Fibroblast of skin of left quadriceps (primary cell): ENCODE results near the gene HUS1B.
"Not testable (repeated sequence)": the region's sequence is repeated elsewhere in the genome, so short reads cannot be mapped to it uniquely, and the experiment has no call there.

Source experiments
- DNase-seq, 2 experiments: peaks; one replicate each; pipeline ENCODE4 v3.0.0-alpha.2; 2013; ENCODE audit warnings: low read depth in 2 of 2

HUS1B gene

GRCh38 chr6:679282-679681, 22.4 kb upstream of the HUS1B start:
- DNase-seq, result no peak

GRCh38 chr6:678520-678919, 21.6 kb upstream of the HUS1B start:
- no peak for DNase-seq

GRCh38 chr6:677919-678318, 21.0 kb upstream of the HUS1B start:
- no peak for DNase-seq

- DNase-seq, result no peak
Observed at GRCh38 chr6:674956-675355, 18.1 kb upstream of the HUS1B start.

GRCh38 chr6:674406-674805, 17.5 kb upstream of the HUS1B start:
- no peak for DNase-seq

GRCh38 chr6:667253-667927, 10.5 kb upstream of the HUS1B start:
- no peak for DNase-seq

GRCh38 chr6:665403-666267, 8.7 kb upstream of the HUS1B start:
- no peak for DNase-seq

- not testable (repeated sequence) for DNase-seq
Observed at GRCh38 chr6:663788-664187, 6.9 kb upstream of the HUS1B start.

- no peak for DNase-seq
Observed at GRCh38 chr6:659716-660581, 3.0 kb upstream of the HUS1B start.

GRCh38 chr6:658244-658643, 1.3 kb upstream of the HUS1B start:
- peak; percentile 46 to 57 for DNase-seq

GRCh38 chr6:657743-658142, 843 bp upstream of the HUS1B start:
- no peak for DNase-seq

GRCh38 chr6:654136-654535, 2.8 kb downstream of the HUS1B start:
- no peak for DNase-seq

- no peak for DNase-seq
Observed at GRCh38 chr6:652865-653264, 4.0 kb downstream of the HUS1B start.

GRCh38 chr6:650098-650497, 6.8 kb downstream of the HUS1B start:
- DNase-seq, result no peak

- no peak for DNase-seq
Observed at GRCh38 chr6:642805-643204, 14.1 kb downstream of the HUS1B start.

- DNase-seq, result no peak
Observed at GRCh38 chr6:641225-641985, 15.5 kb downstream of the HUS1B start.

GRCh38 chr6:636488-636887, 20.4 kb downstream of the HUS1B start:
- no peak for DNase-seq

- DNase-seq, result no peak
Observed at GRCh38 chr6:635233-635632, 21.7 kb downstream of the HUS1B start.

GRCh38 chr6:633611-634010, 23.3 kb downstream of the HUS1B start:
- DNase-seq, result no peak

GRCh38 chr6:628766-629165, 28.1 kb downstream of the HUS1B start:
- DNase-seq, result no peak

- DNase-seq, result peak in 1 of 2 experiments; percentile 6
Observed at GRCh38 chr6:626236-626635, 30.7 kb downstream of the HUS1B start.

- DNase-seq, result peak in 1 of 2 experiments; percentile 6
Observed at GRCh38 chr6:624979-625378, 31.9 kb downstream of the HUS1B start.
